Spinal cord (tissue), 10 donors: Measurements from ENCODE around the gene TAOK2. TPM values are rescaled to one million over a fixed set of nuclear protein-coding genes. Genes with fewer than 3 reads are reported as not detected.
"Not testable (repeated sequence)": the region's sequence is repeated elsewhere in the genome, so short reads cannot be mapped to it uniquely, and the experiment has no call there.

Experiments used
- DNase-seq, 6 donors: peaks; one replicate each; pipeline versions ENCODE4 v3.0.0 to v3.0.0-alpha.2; 2013 to 2015; ENCODE audit warnings: low spot score in 6 of 6, low read depth in 4 of 6
- H3K27ac ChIP-seq: one replicate; pipeline ENCODE4 v1.5.1; 2013; ENCODE audit warnings: low read depth, low read length, control low read depth
- H3K27me3 ChIP-seq: one replicate; pipeline ENCODE4 v1.6.1; 2013; ENCODE audit warnings: low read length; ENCODE audit not compliant: control insufficient read depth, insufficient read depth
- H3K36me3 ChIP-seq: one replicate; pipeline ENCODE4 v1.6.1; 2013; ENCODE audit warnings: low read length; ENCODE audit not compliant: control insufficient read depth, insufficient read depth
- H3K4me1 ChIP-seq: one replicate; pipeline ENCODE4 v1.6.1; 2013; ENCODE audit warnings: low read length; ENCODE audit not compliant: control insufficient read depth, insufficient read depth
- H3K4me3 ChIP-seq: one replicate; pipeline ENCODE4 v1.5.1; 2013; ENCODE audit warnings: low read depth, low read length, control low read depth
- H3K9me3 ChIP-seq: one replicate; pipeline ENCODE4 v1.6.1; 2013; ENCODE audit warnings: low read length; ENCODE audit not compliant: control insufficient read depth, insufficient read depth
- WGBS: methylation state at CpG from one replicate; pipeline ENCODE4 v1.1.5; 2013; ENCODE audit warnings: missing lambda C conversion rate; ENCODE audit not compliant: insufficient coverage; 5-methylcytosine and 5-hydroxymethylcytosine counted together
- polyA plus RNA-seq, 2 donors: library from polyadenylated mRNA; unstranded; fragments of 120-200 nt; gene quantifications; one replicate each; pipeline ENCODE4 v1.2.1, GENCODE V29; 2013; ENCODE audit not compliant: insufficient read length in 2 of 2
- total RNA-seq, 2 donors: library from RNA; depleted of rRNA in 1 of 2; stranded (reverse); fragments of 120-200 nt in 1 of 2; fragments of >200 nt in 1 of 2; gene quantifications; one replicate each; pipeline versions ENCODE4 v1.2.3 to v1.2.4, GENCODE V29; 2013 to 2014
- donor health status: healthy.

TAOK2 gene
- total and polyA plus RNA-seq, 4 donors = 42.2 to 87.1 (median 66.5) TPM

GRCh38 chr16:30028438-30029076 is 54.9 kb downstream of the TAOK2 start:
- H3K36me3 ChIP-seq = peaks cover 47% of the 10 kb centered on the region
- DNase-seq = no peak
- no peak overlapping the region for H3K4me3 ChIP-seq
- 15% methylated on average over 15 of the region's 18 CpGs for WGBS
- H3K9me3 ChIP-seq = no peaks in the 10 kb centered on the region
- H3K4me1 ChIP-seq = peaks cover 58% of the 10 kb centered on the region
- H3K27ac ChIP-seq = no peak overlapping the region
- peaks cover 2% of the 10 kb centered on the region for H3K27me3 ChIP-seq

GRCh38 chr16:30030011-30030685 is 56.5 kb downstream of the TAOK2 start:
- Histone ChIP-seq H3K4me3 (peak overlapping the region; percentile 36), H3K27me3 (peaks cover 2% of the 10 kb centered on the region), H3K4me1 (peaks cover 58% of the 10 kb centered on the region), H3K36me3 (peaks cover 33% of the 10 kb centered on the region), H3K27ac (no peak overlapping the region), H3K9me3 (no peaks in the 10 kb centered on the region)
- 10% methylated on average over 20 of the region's 23 CpGs for WGBS
- peak in 2 of 6 donors; percentile 40 to 46 for DNase-seq

GRCh38 chr16:30030841-30031413 is 57.3 kb downstream of the TAOK2 start, which contains the start of gene TLCD3B:
TSS of gene TLCD3B (minus strand) at chr16:30031271. CDS start at chr16:30030527, 744 bp downstream.
- Histone ChIP-seq H3K4me3 (peak within 1 kb of the TSS; percentile 43), H3K9me3 (no peaks in the 10 kb centered on the region), H3K36me3 (peaks cover 25% of the 10 kb centered on the region), H3K27me3 (peaks cover 2% of the 10 kb centered on the region), H3K27ac (peak within 1 kb of the TSS; percentile 47), H3K4me1 (peaks cover 58% of the 10 kb centered on the region)
- 0% methylated on average over 11 of the region's 27 CpGs for WGBS
- peak in 3 of 6 donors; percentile 45 to 92 (median 80) for DNase-seq

GRCh38 chr16:30031477-30031918 is 57.8 kb downstream of the TAOK2 start:
- Histone ChIP-seq H3K36me3 (peaks cover 19% of the 10 kb centered on the region), H3K27ac (peak overlapping the region; percentile 47), H3K4me3 (peak overlapping the region; percentile 43), H3K27me3 (peaks cover 2% of the 10 kb centered on the region), H3K9me3 (no peaks in the 10 kb centered on the region), H3K4me1 (peaks cover 58% of the 10 kb centered on the region)
- 18% methylated on average over 6 of the region's 11 CpGs for WGBS
- DNase-seq = peak in 1 of 6 donors; percentile 30

- 4% methylated on average over 6 of the region's 12 CpGs for WGBS
- Histone ChIP-seq H3K36me3 (peaks cover 12% of the 10 kb centered on the region), H3K4me1 (peaks cover 52% of the 10 kb centered on the region), H3K4me3 (no peak overlapping the region), H3K9me3 (no peaks in the 10 kb centered on the region), H3K27me3 (peaks cover 2% of the 10 kb centered on the region), H3K27ac (no peak overlapping the region)
- peak in 5 of 6 donors; percentile 53 to 98 (median 88) for DNase-seq
Measured at GRCh38 chr16:30032083-30032819, 58.6 kb downstream of the TAOK2 start.

- WGBS = 81% methylated on average over 7 of the region's 7 CpGs
Measured at GRCh38 chr16:30033270-30033669, 59.6 kb downstream of the TAOK2 start.

GRCh38 chr16:30040221-30040620 is 66.6 kb downstream of the TAOK2 start:
- Histone ChIP-seq H3K9me3 (no peaks in the 10 kb centered on the region), H3K27ac (no peak overlapping the region), H3K27me3 (no peaks in the 10 kb centered on the region), H3K4me3 (no peak overlapping the region), H3K4me1 (no peaks in the 10 kb centered on the region), H3K36me3 (no peaks in the 10 kb centered on the region)
- 75% methylated on average over 3 of the region's 5 CpGs for WGBS
- no peak for DNase-seq

More at GRCh38 chr16:30033270-30033669, 59.6 kb downstream of the TAOK2 start:
- Histone ChIP-seq H3K36me3 (peaks cover 4% of the 10 kb centered on the region), H3K9me3 (no peaks in the 10 kb centered on the region), H3K4me1 (peaks cover 42% of the 10 kb centered on the region), H3K27me3 (peaks cover 2% of the 10 kb centered on the region), H3K27ac (no peak overlapping the region), H3K4me3 (no peak overlapping the region)
- no peak for DNase-seq

- not testable (repeated sequence) for H3K36me3 ChIP-seq
Measured at GRCh38 chr16:30040690-30041089, 67.0 kb downstream of the TAOK2 start.

GRCh38 chr16:30041841-30042240 is 68.2 kb downstream of the TAOK2 start:
- Histone ChIP-seq H3K27me3 (no peaks in the 10 kb centered on the region), H3K27ac (no peak overlapping the region), H3K9me3 (no peaks in the 10 kb centered on the region), H3K4me3 (no peak overlapping the region), H3K36me3 (no peaks in the 10 kb centered on the region), H3K4me1 (no peaks in the 10 kb centered on the region)
- WGBS = 83% methylated on average over 1 of the region's 5 CpGs
- DNase-seq = peak in 2 of 6 donors; percentile 51 to 64

More at GRCh38 chr16:30040690-30041089, 67.0 kb downstream of the TAOK2 start:
- H3K9me3 ChIP-seq, H3K4me1 ChIP-seq, H3K4me3 ChIP-seq, H3K27ac ChIP-seq, DNase-seq, H3K27me3 ChIP-seq: not testable (repeated sequence)
- 78% methylated on average over 1 of the region's 5 CpGs for WGBS
